ENCODE results near the gene ALOX5AP. TPM values are rescaled to one million over a fixed set of nuclear protein-coding genes. Genes with fewer than 3 reads are reported as not detected.

ALOX5AP gene
- total and polyA plus RNA-seq, 4 experiments from 2014 or later: 53.7 to 569 (median 215) TPM

GRCh38 chr13:30779608-30780007 lies 44.3 kb downstream of the ALOX5AP start:
- Histone ChIP-seq H3K4me3 (ENCODE audit: low read length in 2 of 2) (no peak overlapping the region), H3K27me3 (ENCODE audit: insufficient read depth, low read length) (no peaks in the 10 kb centered on the region), H3K36me3 (ENCODE audit: insufficient read depth, low read length) (no peaks in the 10 kb centered on the region), H3K4me1 (ENCODE audit: insufficient read depth, low read length) (peaks cover 9% of the 10 kb centered on the region), H3K27ac (ENCODE audit: low read depth, low read length) (no peak overlapping the region), H3K9me3 (ENCODE audit: control insufficient read depth in 1 of 2, low read length in 2 of 2) (no peaks in the 10 kb centered on the region)
- no peak overlapping the region for H3K27ac Mint-ChIP-seq
- CTCF ChIA-PET (ENCODE audit: partially characterized antibody): interaction anchor here (1.0 to 1.4 kb wide), 2 partner anchors 15 to 45 kb away, joined by 3 read pairs; no protein-coding TSS in a partner anchor
- H3K9me3 Mint-ChIP-seq: peaks cover 0 to 11% (median 3%) of the 10 kb centered on the region in 8 donors
- H3K27me3 Mint-ChIP-seq: no peaks in the 10 kb centered on the region
- H3K4me1 Mint-ChIP-seq: peaks cover 7 to 15% (median 9%) of the 10 kb centered on the region in 4 donors
- no peak for DNase-seq
- H3K36me3 Mint-ChIP-seq: peaks cover 3 to 19% of the 10 kb centered on the region in 2 donors
- no peak overlapping the region for H3K4me3 Mint-ChIP-seq
- intact Hi-C loops (cut with micrococcal nuclease): no loop called here
- POLR2A ChIA-PET (ENCODE audit: partially characterized antibody): no interaction called here

- no peak overlapping the region for H3K4me3 Mint-ChIP-seq
- no peak for DNase-seq
- peaks cover 3 to 19% of the 10 kb centered on the region in 2 donors for H3K36me3 Mint-ChIP-seq
- H3K9me3 Mint-ChIP-seq: peaks cover 0 to 11% (median 3%) of the 10 kb centered on the region in 8 donors
- H3K36me3 ChIP-seq (ENCODE audit: insufficient read depth, low read length): no peaks in the 10 kb centered on the region
- intact Hi-C loops (cut with micrococcal nuclease): no loop called here
- H3K27ac ChIP-seq (ENCODE audit: low read depth, low read length): no peak overlapping the region
- peaks cover under 1% of the 10 kb centered on the region for H3K4me1 ChIP-seq (ENCODE audit: insufficient read depth, low read length)
- no peak overlapping the region for H3K4me3 ChIP-seq (ENCODE audit: low read length in 2 of 2)
- POLR2A ChIA-PET (ENCODE audit: partially characterized antibody): no interaction called here
- H3K4me1 Mint-ChIP-seq: peaks cover under 1 to 6% (median 2%) of the 10 kb centered on the region in 4 donors
- no peak overlapping the region for H3K27ac Mint-ChIP-seq
- CTCF ChIA-PET (ENCODE audit: partially characterized antibody): interaction anchor here (1.4 kb wide), 1 partner anchor 14 kb away, joined by 3 read pairs; no protein-coding TSS in a partner anchor
- no peaks in the 10 kb centered on the region for H3K27me3 Mint-ChIP-seq
- no peaks in the 10 kb centered on the region for H3K27me3 ChIP-seq (ENCODE audit: insufficient read depth, low read length)
- no peaks in the 10 kb centered on the region for H3K9me3 ChIP-seq (ENCODE audit: control insufficient read depth in 1 of 2, low read length in 2 of 2)
Measured at GRCh38 chr13:30780338-30780981, 45.1 kb downstream of the ALOX5AP start.

GRCh38 chr13:30785191-30785850 lies 50.0 kb downstream of the ALOX5AP start:
- Histone ChIP-seq H3K27ac (ENCODE audit: low read depth, low read length) (no peak overlapping the region), H3K9me3 (ENCODE audit: control insufficient read depth in 1 of 2, low read length in 2 of 2) (no peaks in the 10 kb centered on the region), H3K4me1 (ENCODE audit: insufficient read depth, low read length) (no peaks in the 10 kb centered on the region), H3K4me3 (ENCODE audit: low read length in 2 of 2) (no peak overlapping the region), H3K36me3 (ENCODE audit: insufficient read depth, low read length) (no peaks in the 10 kb centered on the region), H3K27me3 (ENCODE audit: insufficient read depth, low read length) (no peaks in the 10 kb centered on the region)
- Mint-ChIP-seq H3K9me3 (peaks cover 0 to 11% (median 3%) of the 10 kb centered on the region in 8 donors), H3K4me1 (no peaks in the 10 kb centered on the region), H3K4me3 (no peak overlapping the region), H3K36me3 (peaks cover 3 to 19% of the 10 kb centered on the region in 2 donors), H3K27me3 (no peaks in the 10 kb centered on the region), H3K27ac (no peak overlapping the region)
- intact Hi-C loops (cut with micrococcal nuclease): no loop called here
- no peak for DNase-seq
- POLR2A ChIA-PET (ENCODE audit: partially characterized antibody): interaction anchor here (0.6 kb wide), 1 partner anchor 321 kb away, joined by 3 read pairs; no protein-coding TSS in a partner anchor
- CTCF ChIA-PET (ENCODE audit: partially characterized antibody): no interaction called here

- Histone ChIP-seq H3K4me3 (ENCODE audit: low read length in 2 of 2) (no peak overlapping the region), H3K9me3 (ENCODE audit: control insufficient read depth in 1 of 2, low read length in 2 of 2) (no peaks in the 10 kb centered on the region), H3K36me3 (ENCODE audit: insufficient read depth, low read length) (no peaks in the 10 kb centered on the region), H3K4me1 (ENCODE audit: insufficient read depth, low read length) (no peaks in the 10 kb centered on the region), H3K27ac (ENCODE audit: low read depth, low read length) (no peak overlapping the region), H3K27me3 (ENCODE audit: insufficient read depth, low read length) (no peaks in the 10 kb centered on the region)
- Mint-ChIP-seq H3K27ac (peak overlapping the region in 2 of 7 donors; percentile 0 to 18), H3K9me3 (peaks cover 0 to 4% (median 0%) of the 10 kb centered on the region in 8 donors), H3K27me3 (no peaks in the 10 kb centered on the region), H3K36me3 (peaks cover 0 to 13% of the 10 kb centered on the region in 2 donors), H3K4me3 (no peak overlapping the region), H3K4me1 (no peaks in the 10 kb centered on the region)
- ChIA-PET CTCF (ENCODE audit: partially characterized antibody) (no interaction called here), POLR2A (ENCODE audit: partially characterized antibody) (interaction anchor here (1.1 kb wide), 1 partner anchor 169 kb away, joined by 3 read pairs; the partner anchor contains the start of gene USPL1)
- intact Hi-C loops (cut with micrococcal nuclease): no loop called here
- no peak for DNase-seq
Measured at GRCh38 chr13:30786648-30787047, 51.3 kb downstream of the ALOX5AP start.

GRCh38 chr13:30787738-30788525 lies 52.6 kb downstream of the ALOX5AP start:
- Histone ChIP-seq H3K4me3 (ENCODE audit: low read length in 2 of 2) (no peak overlapping the region), H3K4me1 (ENCODE audit: insufficient read depth, low read length) (no peaks in the 10 kb centered on the region), H3K36me3 (ENCODE audit: insufficient read depth, low read length) (no peaks in the 10 kb centered on the region), H3K27ac (ENCODE audit: low read depth, low read length) (no peak overlapping the region), H3K9me3 (ENCODE audit: control insufficient read depth in 1 of 2, low read length in 2 of 2) (no peaks in the 10 kb centered on the region), H3K27me3 (ENCODE audit: insufficient read depth, low read length) (no peaks in the 10 kb centered on the region)
- CTCF ChIA-PET (ENCODE audit: partially characterized antibody): interaction anchor here (0.7 to 1.1 kb wide), 3 partner anchors 11 to 21 kb away, joined by 3 to 4 read pairs (median 3); no protein-coding TSS in a partner anchor
- DNase-seq: no peak
- intact Hi-C loops (cut with micrococcal nuclease): no loop called here
- POLR2A ChIA-PET (ENCODE audit: partially characterized antibody): interaction anchor here (1.0 kb wide), 1 partner anchor 134 kb away, joined by 3 read pairs; no protein-coding TSS in a partner anchor
- Mint-ChIP-seq H3K4me1 (no peaks in the 10 kb centered on the region), H3K27me3 (no peaks in the 10 kb centered on the region), H3K36me3 (peaks cover 0 to 10% of the 10 kb centered on the region in 2 donors), H3K4me3 (no peak overlapping the region), H3K9me3 (no peaks in the 10 kb centered on the region), H3K27ac (no peak overlapping the region)

- DNase-seq: no peak
- Mint-ChIP-seq H3K27me3 (no peaks in the 10 kb centered on the region), H3K27ac (no peak overlapping the region), H3K4me3 (no peak overlapping the region), H3K9me3 (no peaks in the 10 kb centered on the region), H3K36me3 (peaks cover 0 to 3% of the 10 kb centered on the region in 2 donors), H3K4me1 (peaks cover 0 to 2% (median 0%) of the 10 kb centered on the region in 4 donors)
- ChIA-PET POLR2A (ENCODE audit: partially characterized antibody) (interaction anchor here (0.6 kb wide), 1 partner anchor 172 kb away, joined by 3 read pairs; the partner anchor contains the start of gene USPL1), CTCF (ENCODE audit: partially characterized antibody) (interaction anchor here (0.6 to 1.1 kb wide), 2 partner anchors 15 to 113 kb away, joined by 3 to 6 read pairs; no protein-coding TSS in a partner anchor)
- Histone ChIP-seq H3K4me1 (ENCODE audit: insufficient read depth, low read length) (no peaks in the 10 kb centered on the region), H3K27ac (ENCODE audit: low read depth, low read length) (no peak overlapping the region), H3K4me3 (ENCODE audit: low read length in 2 of 2) (no peak overlapping the region), H3K36me3 (ENCODE audit: insufficient read depth, low read length) (no peaks in the 10 kb centered on the region), H3K27me3 (ENCODE audit: insufficient read depth, low read length) (no peaks in the 10 kb centered on the region), H3K9me3 (ENCODE audit: control insufficient read depth in 1 of 2, low read length in 2 of 2) (no peaks in the 10 kb centered on the region)
- intact Hi-C loops (cut with micrococcal nuclease): no loop called here
Measured at GRCh38 chr13:30789166-30789862, 54.0 kb downstream of the ALOX5AP start.
